ENCODE data around the gene ADGRG2. TPM values are rescaled to one million over a fixed set of nuclear protein-coding genes. Genes with fewer than 3 reads are reported as not detected.

Gene ADGRG2
- total RNA-seq, 4 donors from 2014 or later: 1.3 to 3.8 (median 2.0) TPM

- WGBS, 2 donors (ENCODE audit: low coverage in 1 of 2): 86 to 94% methylated on average over 7 to 9 of the region's 9 CpGs
- Histone ChIP-seq H3K4me1 (no peaks in the 10 kb centered on the region), H3K36me3 (no peaks in the 10 kb centered on the region), H3K4me3 (no peak overlapping the region), H3K27me3 (no peaks in the 10 kb centered on the region), H3K9me3 (no peaks in the 10 kb centered on the region), H3K27ac (no peak overlapping the region)
- TF ChIP-seq EP300 (IDR thresholded peaks at IDR 0.05) (no peak), CTCF (IDR thresholded peaks at IDR 0.05) (no peak), POLR2A (IDR thresholded peaks at IDR 0.05) (no peak), POLR2AphosphoS5 (IDR thresholded peaks at IDR 0.05) (no peak)
- ATAC-seq: no peak
These were observed 21.7 kb downstream of the ADGRG2 start for GRCh38 chrX:19100586-19100985.

GRCh38 chrX:19097553-19098283 is 24.6 kb downstream of the ADGRG2 start:
- no peak overlapping the region for H3K4me3 ChIP-seq
- TF ChIP-seq EP300 (IDR thresholded peaks at IDR 0.05) (no peak), POLR2A (IDR thresholded peaks at IDR 0.05) (no peak), POLR2AphosphoS5 (IDR thresholded peaks at IDR 0.05) (no peak), CTCF (IDR thresholded peaks at IDR 0.05) (no peak)
- no peaks in the 10 kb centered on the region for H3K9me3 ChIP-seq
- H3K27me3 ChIP-seq: no peaks in the 10 kb centered on the region
- 76 to 79% methylated on average over 3 to 6 of the region's 12 CpGs for WGBS, 2 donors (ENCODE audit: low coverage in 1 of 2)
- H3K36me3 ChIP-seq: no peaks in the 10 kb centered on the region
- no peak for ATAC-seq
- H3K4me1 ChIP-seq: no peaks in the 10 kb centered on the region
- no peak overlapping the region for H3K27ac ChIP-seq

- Histone ChIP-seq H3K27ac (no peak overlapping the region), H3K36me3 (no peaks in the 10 kb centered on the region), H3K4me1 (no peaks in the 10 kb centered on the region), H3K9me3 (no peaks in the 10 kb centered on the region), H3K4me3 (no peak overlapping the region), H3K27me3 (no peaks in the 10 kb centered on the region)
- TF ChIP-seq POLR2A (IDR thresholded peaks at IDR 0.05) (no peak), POLR2AphosphoS5 (IDR thresholded peaks at IDR 0.05) (no peak), CTCF (IDR thresholded peaks at IDR 0.05) (no peak), EP300 (IDR thresholded peaks at IDR 0.05) (no peak)
- no peak for ATAC-seq
- WGBS, 2 donors (ENCODE audit: low coverage in 1 of 2): 85% methylated on average over 2 of the region's 2 CpGs; no CpG with 5 or more reads in 1 of the 2 donors
These were observed 25.7 kb downstream of the ADGRG2 start for GRCh38 chrX:19096586-19096985.

GRCh38 chrX:19094654-19095053 is 27.6 kb downstream of the ADGRG2 start:
- TF ChIP-seq POLR2A (IDR thresholded peaks at IDR 0.05) (no peak), CTCF (IDR thresholded peaks at IDR 0.05) (no peak), POLR2AphosphoS5 (IDR thresholded peaks at IDR 0.05) (no peak), EP300 (IDR thresholded peaks at IDR 0.05) (no peak)
- H3K4me3 ChIP-seq: no peak overlapping the region
- H3K9me3 ChIP-seq: peaks cover 0 to 7% (median 0%) of the 10 kb centered on the region in 3 donors
- 40 to 83% methylated on average over 1 to 2 of the region's 12 CpGs for WGBS, 2 donors (ENCODE audit: low coverage in 1 of 2)
- no peak overlapping the region for H3K27ac ChIP-seq
- no peak for ATAC-seq
- H3K4me1 ChIP-seq: no peaks in the 10 kb centered on the region
- H3K36me3 ChIP-seq: no peaks in the 10 kb centered on the region
- H3K27me3 ChIP-seq: no peaks in the 10 kb centered on the region

GRCh38 chrX:19091596-19091995 is 30.7 kb downstream of the ADGRG2 start:
- no peak for ATAC-seq
- Histone ChIP-seq H3K4me3 (no peak overlapping the region), H3K9me3 (peaks cover 0 to 14% (median 0%) of the 10 kb centered on the region in 3 donors), H3K4me1 (no peaks in the 10 kb centered on the region), H3K27me3 (no peaks in the 10 kb centered on the region), H3K36me3 (no peaks in the 10 kb centered on the region), H3K27ac (no peak overlapping the region)
- WGBS, 2 donors (ENCODE audit: low coverage in 1 of 2): no CpG with 5 or more reads among the region's 6 CpGs
- TF ChIP-seq POLR2A (IDR thresholded peaks at IDR 0.05) (no peak), POLR2AphosphoS5 (IDR thresholded peaks at IDR 0.05) (no peak), CTCF (IDR thresholded peaks at IDR 0.05) (no peak), EP300 (IDR thresholded peaks at IDR 0.05) (no peak)

Data from gastroesophageal sphincter (tissue), 4 donors.